Measurements from ENCODE around the gene CLEC4F. TPM values are rescaled to one million over a fixed set of nuclear protein-coding genes. Genes with fewer than 3 reads are reported as not detected.

Gene CLEC4F
- total RNA-seq, 1 donor from 2014 or later: 0.71 TPM

DNA sequence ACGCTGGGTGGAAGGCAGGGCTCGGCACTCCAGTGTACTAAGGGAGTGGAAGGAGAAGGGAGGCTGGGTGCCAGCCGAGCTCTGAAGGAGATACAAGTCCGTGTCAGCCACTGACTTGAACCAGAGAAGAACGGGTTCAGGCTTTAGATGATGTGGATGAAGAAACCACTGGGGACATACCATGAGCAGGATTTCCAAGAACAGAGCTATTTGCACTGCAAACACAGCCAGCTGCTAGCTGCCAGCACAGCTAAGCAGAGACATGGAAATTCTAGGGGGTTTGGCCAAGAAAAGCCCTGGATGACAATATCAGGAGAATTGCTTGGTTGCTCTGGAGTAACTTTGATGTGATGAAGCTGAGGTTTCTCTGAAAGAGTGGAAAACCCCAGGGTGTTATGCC is 10.0 kb upstream of the CLEC4F start:
- intact Hi-C loops (cut with DNase I): no loop called here
- Histone ChIP-seq H3K4me1 (no peaks in the 10 kb centered on the region), H3K36me3 (no peaks in the 10 kb centered on the region), H3K9me3 (no peaks in the 10 kb centered on the region), H3K27me3 (ENCODE audit: low read depth) (no peaks in the 10 kb centered on the region), H3K27ac (no peak overlapping the region), H3K4me3 (no peak overlapping the region)
- ATAC-seq (no peak), DNase-seq (no peak)
- TF ChIP-seq, protein P1, sequence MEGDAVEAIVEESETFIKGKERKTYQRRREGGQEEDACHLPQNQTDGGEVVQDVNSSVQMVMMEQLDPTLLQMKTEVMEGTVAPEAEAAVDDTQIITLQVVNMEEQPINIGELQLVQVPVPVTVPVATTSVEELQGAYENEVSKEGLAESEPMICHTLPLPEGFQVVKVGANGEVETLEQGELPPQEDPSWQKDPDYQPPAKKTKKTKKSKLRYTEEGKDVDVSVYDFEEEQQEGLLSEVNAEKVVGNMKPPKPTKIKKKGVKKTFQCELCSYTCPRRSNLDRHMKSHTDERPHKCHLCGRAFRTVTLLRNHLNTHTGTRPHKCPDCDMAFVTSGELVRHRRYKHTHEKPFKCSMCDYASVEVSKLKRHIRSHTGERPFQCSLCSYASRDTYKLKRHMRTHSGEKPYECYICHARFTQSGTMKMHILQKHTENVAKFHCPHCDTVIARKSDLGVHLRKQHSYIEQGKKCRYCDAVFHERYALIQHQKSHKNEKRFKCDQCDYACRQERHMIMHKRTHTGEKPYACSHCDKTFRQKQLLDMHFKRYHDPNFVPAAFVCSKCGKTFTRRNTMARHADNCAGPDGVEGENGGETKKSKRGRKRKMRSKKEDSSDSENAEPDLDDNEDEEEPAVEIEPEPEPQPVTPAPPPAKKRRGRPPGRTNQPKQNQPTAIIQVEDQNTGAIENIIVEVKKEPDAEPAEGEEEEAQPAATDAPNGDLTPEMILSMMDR (IDR thresholded peaks at IDR 0.05): no peak

DNA sequence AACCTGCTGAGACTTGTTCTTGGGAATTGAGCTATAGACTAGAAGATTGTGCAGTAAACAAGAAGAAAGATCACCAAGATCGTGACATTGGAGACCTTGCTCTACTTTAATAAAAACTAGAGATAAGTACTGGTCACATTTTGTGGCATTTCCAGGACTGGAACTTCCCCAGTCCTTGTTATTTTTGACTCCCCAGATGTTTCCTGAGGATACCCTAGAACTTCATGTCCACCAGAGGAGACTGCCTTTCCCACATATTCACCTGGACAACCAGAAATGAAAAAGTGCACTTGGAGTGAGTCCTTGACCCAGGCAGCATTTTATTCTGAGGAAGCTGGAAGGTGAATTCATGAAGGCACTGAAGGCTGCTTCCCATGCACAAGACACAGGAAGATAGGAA is 9.5 kb upstream of the CLEC4F start:
- intact Hi-C loops (cut with DNase I): no loop called here
- no peak for ATAC-seq
- no peak overlapping the region for H3K4me3 ChIP-seq
- H3K36me3 ChIP-seq: no peaks in the 10 kb centered on the region
- no peaks in the 10 kb centered on the region for H3K27me3 ChIP-seq (ENCODE audit: low read depth)
- H3K4me1 ChIP-seq: no peaks in the 10 kb centered on the region
- TF ChIP-seq, protein P1 (IDR thresholded peaks at IDR 0.05): no peak
- DNase-seq: no peak
- H3K27ac ChIP-seq: no peak overlapping the region
- H3K9me3 ChIP-seq: no peaks in the 10 kb centered on the region

DNA sequence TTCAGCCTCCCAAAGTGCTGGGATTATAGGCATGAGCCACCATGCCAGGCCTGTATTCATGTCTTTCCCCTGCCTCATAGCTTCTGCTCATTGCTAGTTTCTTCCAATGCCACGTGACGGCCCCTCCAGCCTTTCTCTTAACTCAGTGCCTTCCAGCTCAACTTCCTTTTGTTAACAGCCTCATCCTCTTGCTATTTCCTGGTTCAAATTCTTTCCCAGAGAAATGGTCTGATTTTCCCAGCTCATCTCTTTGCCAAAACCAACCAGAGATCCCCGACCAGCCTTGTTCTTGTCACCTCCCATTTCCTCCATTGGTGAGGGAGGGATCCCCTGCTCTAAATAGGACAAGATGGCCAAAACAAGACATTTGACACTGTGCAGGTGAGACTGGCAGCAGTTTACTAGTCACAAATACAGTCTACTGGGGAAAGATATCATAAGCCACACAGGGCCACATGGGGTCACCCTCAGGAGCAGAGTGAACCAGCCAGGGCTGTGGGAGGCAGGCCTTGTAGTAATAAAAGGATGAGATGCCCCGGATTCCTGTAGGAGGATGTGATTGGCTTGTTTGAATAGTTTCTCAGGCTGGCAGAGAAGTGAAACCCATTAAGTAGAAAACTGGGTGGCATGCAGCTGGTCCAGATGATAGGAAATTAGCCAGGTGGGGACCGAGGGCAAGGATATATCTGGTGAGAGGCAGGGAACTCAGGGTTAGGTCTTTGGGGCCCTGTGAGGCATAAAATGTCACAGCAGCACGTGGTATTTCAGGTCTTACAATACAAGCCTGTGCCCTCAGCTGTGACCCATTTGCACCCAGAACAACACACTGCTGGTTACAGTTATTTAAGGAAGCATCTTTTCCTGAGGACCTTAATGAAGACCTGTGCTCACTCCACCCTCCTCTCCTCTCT is 8.8 kb upstream of the CLEC4F start:
- Histone ChIP-seq H3K36me3 (no peaks in the 10 kb centered on the region), H3K9me3 (no peaks in the 10 kb centered on the region), H3K27ac (no peak overlapping the region), H3K27me3 (ENCODE audit: low read depth) (no peaks in the 10 kb centered on the region), H3K4me1 (no peaks in the 10 kb centered on the region), H3K4me3 (no peak overlapping the region)
- ATAC-seq (no peak), DNase-seq (no peak)
- intact Hi-C loops (cut with DNase I): no loop called here
- TF ChIP-seq, protein P1 (IDR thresholded peaks at IDR 0.05): no peak

DNA sequence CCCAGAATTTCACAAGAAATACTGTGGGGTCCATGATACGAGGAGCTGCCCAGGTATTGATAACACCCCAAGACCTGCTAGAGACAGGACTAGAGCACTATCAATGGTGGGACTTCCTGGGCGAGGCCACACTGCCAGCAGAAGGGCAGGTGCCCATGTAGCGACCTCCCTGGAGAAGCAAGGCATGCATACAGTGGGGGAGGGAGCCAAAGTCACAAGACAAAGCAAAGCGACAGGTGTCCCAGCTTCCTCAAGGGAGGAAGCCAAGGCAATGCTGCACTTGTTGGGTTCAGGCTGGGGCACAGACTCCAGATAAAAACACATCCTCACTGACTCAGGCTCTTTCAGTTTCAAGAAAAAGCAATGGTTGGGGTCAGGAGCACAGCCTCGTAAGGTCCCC is 7.7 kb upstream of the CLEC4F start:
- Histone ChIP-seq H3K4me1 (no peaks in the 10 kb centered on the region), H3K36me3 (no peaks in the 10 kb centered on the region), H3K4me3 (no peak overlapping the region), H3K27ac (no peak overlapping the region), H3K9me3 (no peaks in the 10 kb centered on the region), H3K27me3 (ENCODE audit: low read depth) (no peaks in the 10 kb centered on the region)
- DNase-seq (no peak), ATAC-seq (no peak)
- intact Hi-C loops (cut with DNase I): no loop called here
- TF ChIP-seq, protein P1 (IDR thresholded peaks at IDR 0.05): no peak

DNA sequence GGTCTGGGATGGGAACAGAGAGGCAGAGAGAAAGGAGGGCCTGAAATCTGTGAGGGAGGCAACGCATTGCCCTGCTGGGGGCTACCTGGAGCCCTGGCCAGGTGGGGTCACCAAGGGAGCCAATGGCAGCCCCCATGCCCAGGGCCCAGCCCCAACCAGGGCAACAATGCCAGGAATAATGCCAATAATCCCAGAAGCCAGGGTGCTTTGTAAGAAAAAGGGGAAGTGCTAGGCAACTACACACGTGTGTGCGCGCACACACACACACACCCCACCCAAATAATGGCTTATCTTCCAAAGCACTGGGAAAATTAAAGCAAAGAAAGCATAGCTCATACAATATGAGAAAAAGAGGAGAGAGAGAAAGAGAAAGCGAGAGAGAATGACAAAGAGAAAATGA is 7.0 kb upstream of the CLEC4F start:
- no peak overlapping the region for H3K27ac ChIP-seq
- intact Hi-C loops (cut with DNase I): no loop called here
- ATAC-seq: no peak
- DNase-seq: no peak
- H3K9me3 ChIP-seq: no peaks in the 10 kb centered on the region
- no peaks in the 10 kb centered on the region for H3K27me3 ChIP-seq (ENCODE audit: low read depth)
- no peaks in the 10 kb centered on the region for H3K36me3 ChIP-seq
- H3K4me3 ChIP-seq: no peak overlapping the region
- H3K4me1 ChIP-seq: no peaks in the 10 kb centered on the region
- TF ChIP-seq, protein P1 (IDR thresholded peaks at IDR 0.05): no peak
